ENCODE results near the gene GAS7. TPM values are rescaled to one million over a fixed set of nuclear protein-coding genes. Genes with fewer than 3 reads are reported as not detected.

GAS7 gene
- total and polyA plus RNA-seq, 4 donors = 9.0 to 112 (median 46.1) TPM

- no peak overlapping the region for H3K4me3 ChIP-seq
- no peaks in the 10 kb centered on the region for H3K36me3 ChIP-seq (ENCODE audit: control insufficient read depth in 4 of 4, insufficient read depth in 4 of 4, low read length in 4 of 4)
- peak overlapping the region in 1 of 2 donors; percentile 45 for H3K27ac ChIP-seq (ENCODE audit: low read depth in 1 of 2, low read length in 1 of 2)
- peaks cover 0 to 8% (median 0%) of the 10 kb centered on the region in 4 donors for H3K9me3 ChIP-seq (ENCODE audit: control insufficient read depth in 4 of 4, insufficient read depth in 3 of 4, low read length in 3 of 4)
- TF ChIP-seq, protein P1, sequence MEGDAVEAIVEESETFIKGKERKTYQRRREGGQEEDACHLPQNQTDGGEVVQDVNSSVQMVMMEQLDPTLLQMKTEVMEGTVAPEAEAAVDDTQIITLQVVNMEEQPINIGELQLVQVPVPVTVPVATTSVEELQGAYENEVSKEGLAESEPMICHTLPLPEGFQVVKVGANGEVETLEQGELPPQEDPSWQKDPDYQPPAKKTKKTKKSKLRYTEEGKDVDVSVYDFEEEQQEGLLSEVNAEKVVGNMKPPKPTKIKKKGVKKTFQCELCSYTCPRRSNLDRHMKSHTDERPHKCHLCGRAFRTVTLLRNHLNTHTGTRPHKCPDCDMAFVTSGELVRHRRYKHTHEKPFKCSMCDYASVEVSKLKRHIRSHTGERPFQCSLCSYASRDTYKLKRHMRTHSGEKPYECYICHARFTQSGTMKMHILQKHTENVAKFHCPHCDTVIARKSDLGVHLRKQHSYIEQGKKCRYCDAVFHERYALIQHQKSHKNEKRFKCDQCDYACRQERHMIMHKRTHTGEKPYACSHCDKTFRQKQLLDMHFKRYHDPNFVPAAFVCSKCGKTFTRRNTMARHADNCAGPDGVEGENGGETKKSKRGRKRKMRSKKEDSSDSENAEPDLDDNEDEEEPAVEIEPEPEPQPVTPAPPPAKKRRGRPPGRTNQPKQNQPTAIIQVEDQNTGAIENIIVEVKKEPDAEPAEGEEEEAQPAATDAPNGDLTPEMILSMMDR (IDR thresholded peaks at IDR 0.05; ENCODE audit: control extremely low read depth, extremely low read depth) = no peak
- ATAC-seq (ENCODE audit: insufficient read depth, low FRiP score) (no peak), DNase-seq (peak; percentile 89 to 91 (median 91))
- H3K9ac ChIP-seq (ENCODE audit: insufficient read depth in 1 of 2, low read length in 2 of 2) = peak overlapping the region in 1 of 2 donors; percentile 27
- H3K4me1 ChIP-seq (ENCODE audit: control insufficient read depth in 5 of 5, insufficient read depth in 5 of 5, low read length in 5 of 5) = peaks cover 0 to 13% (median 6%) of the 10 kb centered on the region in 5 donors
- no peaks in the 10 kb centered on the region for H3K27me3 ChIP-seq (ENCODE audit: control insufficient read depth in 3 of 3, insufficient read depth in 3 of 3, low read length in 2 of 3)
- WGBS, 2 donors = 56 to 63% methylated on average over 9 to 10 of the region's 10 CpGs
Observed at GRCh38 chr17:10105513-10106001, 92.8 kb downstream of the GAS7 start.

DNA sequence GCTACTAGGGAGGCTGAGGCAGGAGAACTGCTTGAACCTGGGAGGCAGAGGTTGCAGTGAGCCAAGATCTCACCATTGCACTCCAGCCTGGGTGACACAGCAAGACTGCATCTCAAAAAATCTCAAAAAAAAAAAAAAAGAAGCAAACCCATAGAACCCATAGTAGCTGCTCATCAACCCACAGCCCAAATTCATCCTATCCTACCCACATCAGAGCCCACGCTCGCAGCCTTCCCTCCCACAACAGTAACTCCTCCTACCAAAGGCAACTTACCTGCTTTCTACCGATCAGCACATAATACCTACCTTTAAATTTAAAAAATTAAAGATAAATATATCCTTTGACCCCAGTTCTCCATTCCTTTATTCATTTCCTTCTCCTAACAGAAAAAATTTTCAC lies 94.7 kb downstream of the GAS7 start:
- no peak overlapping the region for H3K27ac ChIP-seq (ENCODE audit: low read depth in 1 of 2, low read length in 1 of 2)

DNA sequence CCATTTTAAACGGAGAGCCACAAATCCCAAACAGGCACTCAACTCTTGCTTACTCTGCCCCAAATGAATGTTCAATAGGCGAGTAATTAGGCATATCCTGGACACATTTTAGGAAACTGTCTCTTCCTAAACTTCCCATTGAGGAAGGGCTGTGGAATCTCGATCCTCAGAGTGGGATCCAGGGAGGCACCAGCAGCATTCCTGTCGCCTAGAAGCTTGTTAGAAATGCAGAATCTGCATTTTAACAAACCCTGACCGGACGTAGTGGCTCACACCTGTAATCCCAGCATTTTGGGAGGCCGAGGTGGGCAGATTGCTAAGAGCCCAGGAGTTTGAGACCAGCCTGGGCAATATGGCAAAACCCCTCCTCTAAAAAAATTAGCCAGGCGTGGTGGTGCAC lies 95.6 kb downstream of the GAS7 start:
- peaks cover 2 to 18% (median 6%) of the 10 kb centered on the region in 5 donors for H3K4me1 ChIP-seq (ENCODE audit: control insufficient read depth in 5 of 5, insufficient read depth in 5 of 5, low read length in 5 of 5)
- H3K27me3 ChIP-seq (ENCODE audit: control insufficient read depth in 3 of 3, insufficient read depth in 3 of 3, low read length in 2 of 3) = no peaks in the 10 kb centered on the region
- H3K9me3 ChIP-seq (ENCODE audit: control insufficient read depth in 4 of 4, insufficient read depth in 3 of 4, low read length in 3 of 4) = peaks cover 0 to 6% (median 0%) of the 10 kb centered on the region in 4 donors
- DNase-seq (no peak), ATAC-seq (ENCODE audit: insufficient read depth, low FRiP score) (no peak)
- no peaks in the 10 kb centered on the region for H3K36me3 ChIP-seq (ENCODE audit: control insufficient read depth in 4 of 4, insufficient read depth in 4 of 4, low read length in 4 of 4)
- H3K27ac ChIP-seq (ENCODE audit: low read depth in 1 of 2, low read length in 1 of 2) = no peak overlapping the region
- no peak overlapping the region for H3K9ac ChIP-seq (ENCODE audit: insufficient read depth in 1 of 2, low read length in 2 of 2)
- 76 to 84% methylated on average over 8 of the region's 8 CpGs for WGBS, 2 donors
- TF ChIP-seq, protein P1 (IDR thresholded peaks at IDR 0.05; ENCODE audit: control extremely low read depth, extremely low read depth) = no peak
- no peak overlapping the region for H3K4me3 ChIP-seq

More for the DNA sequence above, 94.7 kb downstream of the GAS7 start:
- TF ChIP-seq, protein P1 (IDR thresholded peaks at IDR 0.05; ENCODE audit: control extremely low read depth, extremely low read depth) = no peak
- ATAC-seq (ENCODE audit: insufficient read depth, low FRiP score) (no peak), DNase-seq (no peak)
- H3K36me3 ChIP-seq (ENCODE audit: control insufficient read depth in 4 of 4, insufficient read depth in 4 of 4, low read length in 4 of 4) = no peaks in the 10 kb centered on the region
- no peak overlapping the region for H3K4me3 ChIP-seq
- peaks cover 2 to 18% (median 6%) of the 10 kb centered on the region in 5 donors for H3K4me1 ChIP-seq (ENCODE audit: control insufficient read depth in 5 of 5, insufficient read depth in 5 of 5, low read length in 5 of 5)
- peaks cover 0 to 7% (median 0%) of the 10 kb centered on the region in 4 donors for H3K9me3 ChIP-seq (ENCODE audit: control insufficient read depth in 4 of 4, insufficient read depth in 3 of 4, low read length in 3 of 4)
- 88 to 91% methylated on average over 3 of the region's 3 CpGs for WGBS, 2 donors
- H3K9ac ChIP-seq (ENCODE audit: insufficient read depth in 1 of 2, low read length in 2 of 2) = no peak overlapping the region
- no peaks in the 10 kb centered on the region for H3K27me3 ChIP-seq (ENCODE audit: control insufficient read depth in 3 of 3, insufficient read depth in 3 of 3, low read length in 2 of 3)
